NB4 (cell line): ENCODE measurements around the gene OIT3.

Source experiments
- DNase-seq: peaks from one replicate; pipeline ENCODE4 v3.0.0; 2010; ENCODE audit warnings: low read depth
- H3K4me3 ChIP-seq: one replicate; pipeline ENCODE4 v1.5.1; 2011; ENCODE audit warnings: mild to moderate bottlenecking, low read depth, low read length, moderate library complexity
- MYC ChIP-seq: IDR thresholded peaks from 2 replicates; pipeline ENCODE4 v1.6.1; 2011; ENCODE audit warnings: low read depth, low read length
- POLR2A ChIP-seq: IDR thresholded peaks from 2 replicates; pipeline ENCODE4 v1.6.1; 2011; ENCODE audit warnings: mild to moderate bottlenecking; ENCODE audit not compliant: insufficient read length; ENCODE audit errors: extremely low read depth
- TF ChIP-seq, protein P1 (sequence below): IDR thresholded peaks from 2 replicates; pipeline ENCODE4 v1.6.1; 2011; ENCODE audit warnings: low read depth, low read length
- TF ChIP-seq, protein P2 (sequence below): IDR thresholded peaks from one replicate; pipeline ENCODE4 v1.5.1; 2012; ENCODE audit warnings: low read depth, low read length

OIT3 gene

DNA sequence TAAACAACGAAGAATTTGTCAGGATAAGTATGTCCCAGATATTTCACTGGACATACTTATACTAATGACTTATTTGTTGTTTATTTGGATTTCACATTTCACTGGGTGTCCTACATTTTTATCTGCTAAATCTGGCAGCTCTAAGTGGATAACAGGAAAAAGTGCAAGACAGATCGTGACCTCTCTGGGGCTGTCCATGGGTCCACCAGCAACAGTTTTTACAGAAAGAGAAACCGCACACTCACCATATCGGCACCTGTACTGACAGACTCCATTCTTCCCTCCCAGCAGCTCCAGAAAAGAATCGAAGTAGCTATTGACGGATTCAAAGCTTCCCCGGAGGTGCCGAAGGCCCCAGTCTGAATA is 60.7 kb downstream of the OIT3 start:
- H3K4me3 ChIP-seq, result no peak overlapping the region
- DNase-seq, result no peak
- TF ChIP-seq POLR2A (no peak), MYC (no peak)
- TF ChIP-seq, protein P1, sequence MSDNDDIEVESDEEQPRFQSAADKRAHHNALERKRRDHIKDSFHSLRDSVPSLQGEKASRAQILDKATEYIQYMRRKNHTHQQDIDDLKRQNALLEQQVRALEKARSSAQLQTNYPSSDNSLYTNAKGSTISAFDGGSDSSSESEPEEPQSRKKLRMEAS, result no peak
- TF ChIP-seq, protein P2, sequence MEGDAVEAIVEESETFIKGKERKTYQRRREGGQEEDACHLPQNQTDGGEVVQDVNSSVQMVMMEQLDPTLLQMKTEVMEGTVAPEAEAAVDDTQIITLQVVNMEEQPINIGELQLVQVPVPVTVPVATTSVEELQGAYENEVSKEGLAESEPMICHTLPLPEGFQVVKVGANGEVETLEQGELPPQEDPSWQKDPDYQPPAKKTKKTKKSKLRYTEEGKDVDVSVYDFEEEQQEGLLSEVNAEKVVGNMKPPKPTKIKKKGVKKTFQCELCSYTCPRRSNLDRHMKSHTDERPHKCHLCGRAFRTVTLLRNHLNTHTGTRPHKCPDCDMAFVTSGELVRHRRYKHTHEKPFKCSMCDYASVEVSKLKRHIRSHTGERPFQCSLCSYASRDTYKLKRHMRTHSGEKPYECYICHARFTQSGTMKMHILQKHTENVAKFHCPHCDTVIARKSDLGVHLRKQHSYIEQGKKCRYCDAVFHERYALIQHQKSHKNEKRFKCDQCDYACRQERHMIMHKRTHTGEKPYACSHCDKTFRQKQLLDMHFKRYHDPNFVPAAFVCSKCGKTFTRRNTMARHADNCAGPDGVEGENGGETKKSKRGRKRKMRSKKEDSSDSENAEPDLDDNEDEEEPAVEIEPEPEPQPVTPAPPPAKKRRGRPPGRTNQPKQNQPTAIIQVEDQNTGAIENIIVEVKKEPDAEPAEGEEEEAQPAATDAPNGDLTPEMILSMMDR, result no peak

DNA sequence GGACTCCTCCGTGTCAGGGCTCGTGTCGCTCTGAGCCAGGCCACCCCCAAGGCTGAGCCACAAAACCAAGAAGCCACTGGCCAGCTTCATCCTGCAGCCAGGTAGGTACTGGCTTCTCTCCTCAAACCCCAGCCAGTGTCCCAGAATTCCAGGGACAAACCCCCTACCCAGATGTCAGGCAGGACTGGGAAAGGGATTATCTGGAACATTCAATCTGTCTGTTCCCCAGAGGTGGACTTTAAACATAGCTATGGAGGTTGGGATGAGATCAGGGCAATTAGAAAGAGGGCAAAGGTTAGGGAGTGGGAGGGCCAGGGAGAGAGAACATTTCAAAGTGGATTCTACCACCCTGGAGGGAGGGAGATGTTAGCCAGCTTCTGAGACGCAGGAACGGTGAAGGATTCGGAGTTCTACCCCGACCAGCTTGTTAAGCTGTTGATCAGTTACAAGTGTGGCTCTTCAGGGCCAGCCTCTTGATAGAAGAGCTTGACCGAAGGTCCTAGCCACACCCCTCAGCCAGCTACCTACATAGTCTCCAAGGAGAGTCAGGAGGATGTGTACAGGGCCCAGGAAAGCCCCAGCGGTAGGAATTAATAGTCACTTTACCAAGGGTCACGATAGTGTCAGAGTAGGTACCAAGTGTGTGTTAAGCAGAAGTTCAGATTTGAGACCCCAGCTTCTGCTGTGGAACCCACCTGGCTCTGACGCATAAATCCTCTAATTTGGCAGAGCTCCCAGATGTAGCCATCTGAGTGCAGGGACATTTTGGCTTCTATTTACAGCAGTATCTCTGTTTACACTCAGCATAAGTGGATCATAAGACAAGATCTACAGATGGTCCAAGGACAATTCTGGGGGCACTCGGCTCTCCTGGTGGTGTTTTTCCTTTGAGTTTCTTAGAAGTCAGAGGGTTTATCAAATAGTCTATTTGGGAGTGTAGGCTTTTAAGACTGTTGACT is 61.3 kb downstream of the OIT3 start, which contains the start of gene PLA2G12B:
Gene PLA2G12B, minus strand, starts transcription at position 211 of the 959 bp plus-strand sequence. Its CDS starts 121 bp downstream, at position 90.
- no peak within 1 kb of the TSS for H3K4me3 ChIP-seq
- no peak for DNase-seq
- no peak for TF ChIP-seq MYC

DNA sequence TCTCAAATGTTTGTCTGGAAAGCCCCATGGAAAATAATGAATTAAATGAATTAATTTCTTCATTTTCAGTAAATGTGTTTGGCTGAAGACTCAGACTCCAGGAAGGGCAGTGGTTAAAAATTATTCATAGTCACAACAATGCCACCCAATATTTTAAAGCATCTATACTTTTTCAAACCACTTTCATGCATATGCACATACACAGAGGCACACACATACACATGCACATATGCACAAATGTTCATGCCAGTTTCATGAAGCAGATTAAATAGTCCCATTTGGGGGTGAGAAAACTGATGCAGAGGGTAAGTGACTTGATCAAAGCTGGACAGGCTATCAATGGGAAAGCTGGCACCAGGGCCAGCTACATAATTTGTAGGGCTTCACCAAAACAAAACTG is 62.5 kb downstream of the OIT3 start:
- TF ChIP-seq, protein P1, result no peak
- TF ChIP-seq, protein P2, result no peak
- no peak for TF ChIP-seq POLR2A
- no peak for TF ChIP-seq MYC
- H3K4me3 ChIP-seq, result no peak overlapping the region
- no peak for DNase-seq

DNA sequence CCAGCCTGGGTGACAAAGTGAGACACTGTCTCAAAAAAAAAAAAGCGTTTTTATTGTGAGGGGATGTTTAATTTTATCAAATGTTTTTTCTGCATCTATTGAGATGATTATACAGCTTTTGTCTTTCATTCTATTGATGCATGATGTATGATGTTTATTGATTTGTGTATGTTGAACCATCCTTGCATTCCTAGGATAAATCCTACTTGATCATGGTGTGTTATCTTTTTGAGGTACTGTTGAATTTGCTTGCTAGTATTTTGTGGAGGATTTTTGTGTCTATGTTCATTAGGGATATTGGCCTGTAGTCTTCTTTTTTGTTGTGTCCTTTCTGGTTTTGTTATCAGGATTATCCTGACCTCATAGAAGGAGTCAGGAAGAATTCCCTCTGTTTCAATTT is 83.3 kb downstream of the OIT3 start:
- TF ChIP-seq, protein P2, result no peak
- TF ChIP-seq, protein P1, result no peak
- TF ChIP-seq POLR2A (no peak), MYC (no peak)
- H3K4me3 ChIP-seq, result no peak overlapping the region
- no peak for DNase-seq

DNA sequence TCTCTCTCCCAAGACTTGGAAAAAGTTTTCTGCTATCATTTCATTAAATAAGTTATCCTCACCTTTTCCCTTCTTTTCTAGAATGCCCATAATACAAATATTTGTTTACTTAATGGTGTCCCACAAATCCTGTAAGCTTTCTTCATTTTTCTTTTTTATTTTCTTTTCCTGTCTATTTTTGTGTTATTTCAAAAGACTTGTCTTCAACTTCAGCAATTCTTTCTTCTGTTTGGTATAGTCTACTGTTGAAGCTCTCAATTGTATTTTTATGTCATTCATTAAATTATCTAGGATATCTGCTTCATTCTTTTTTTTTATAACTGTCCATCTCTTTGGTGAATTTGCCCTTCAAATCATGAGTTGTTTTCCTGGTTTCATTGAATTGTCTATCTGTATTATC is 86.2 kb downstream of the OIT3 start:
- TF ChIP-seq, protein P2, result no peak
- TF ChIP-seq, protein P1, result no peak
- TF ChIP-seq MYC, result no peak
- no peak for TF ChIP-seq POLR2A
- no peak for DNase-seq
- H3K4me3 ChIP-seq, result no peak overlapping the region

DNA sequence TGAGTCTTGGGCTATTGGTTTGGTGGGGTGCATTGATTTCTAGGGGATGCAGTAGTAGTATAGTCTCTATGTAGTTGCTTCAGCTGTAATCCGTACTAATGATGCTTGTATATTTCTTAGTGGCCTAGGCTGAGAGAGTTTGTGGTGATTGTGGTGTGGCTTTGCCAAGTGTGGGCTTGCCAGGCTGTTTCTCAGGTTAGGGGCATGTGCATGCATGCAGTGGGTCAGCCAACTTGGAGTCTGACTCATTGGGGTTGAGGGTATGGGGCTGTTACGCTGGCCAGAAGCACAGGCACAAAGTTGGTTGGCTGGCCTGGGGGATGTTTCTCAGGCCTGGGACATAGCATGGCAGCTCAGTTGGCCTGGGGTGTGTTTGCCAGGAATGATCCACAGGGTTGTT is 86.8 kb downstream of the OIT3 start:
- TF ChIP-seq, protein P2, result no peak
- DNase-seq, result no peak
- H3K4me3 ChIP-seq, result no peak overlapping the region
